ENCODE data around the gene HIVEP3.

DNA sequence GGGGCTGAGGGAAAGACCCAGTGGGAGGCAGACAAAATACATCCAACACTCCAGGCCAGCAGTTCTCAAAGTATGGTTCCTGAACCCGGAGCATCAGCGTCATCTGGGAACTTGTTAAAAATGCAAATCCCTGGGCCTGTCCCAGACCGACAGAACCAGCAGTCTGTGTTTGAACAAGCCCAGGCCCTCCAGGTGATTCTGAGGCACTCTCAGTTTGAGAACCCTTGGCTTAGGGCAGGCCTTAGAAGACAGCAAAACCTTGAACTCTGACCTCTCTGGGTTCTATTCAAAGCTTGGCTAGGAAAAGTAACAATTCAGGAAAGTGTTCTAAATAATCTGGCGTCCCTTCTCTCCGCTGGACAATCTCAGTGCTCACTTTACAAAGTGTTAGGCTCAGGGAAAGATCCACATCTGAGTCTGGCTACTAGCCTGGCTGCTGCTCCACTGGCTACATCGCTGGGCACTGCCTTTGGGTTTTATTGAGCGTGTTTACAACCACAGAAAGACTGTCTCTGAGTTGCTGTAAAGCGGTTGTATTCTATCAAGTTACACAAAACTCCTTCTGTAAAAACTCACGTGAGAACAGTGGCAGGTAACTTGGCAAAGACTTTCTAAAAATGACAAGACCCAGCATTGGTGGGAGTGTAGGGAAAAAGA is 166.1 kb downstream of the HIVEP3 start:
- TF ChIP-seq, protein P1, sequence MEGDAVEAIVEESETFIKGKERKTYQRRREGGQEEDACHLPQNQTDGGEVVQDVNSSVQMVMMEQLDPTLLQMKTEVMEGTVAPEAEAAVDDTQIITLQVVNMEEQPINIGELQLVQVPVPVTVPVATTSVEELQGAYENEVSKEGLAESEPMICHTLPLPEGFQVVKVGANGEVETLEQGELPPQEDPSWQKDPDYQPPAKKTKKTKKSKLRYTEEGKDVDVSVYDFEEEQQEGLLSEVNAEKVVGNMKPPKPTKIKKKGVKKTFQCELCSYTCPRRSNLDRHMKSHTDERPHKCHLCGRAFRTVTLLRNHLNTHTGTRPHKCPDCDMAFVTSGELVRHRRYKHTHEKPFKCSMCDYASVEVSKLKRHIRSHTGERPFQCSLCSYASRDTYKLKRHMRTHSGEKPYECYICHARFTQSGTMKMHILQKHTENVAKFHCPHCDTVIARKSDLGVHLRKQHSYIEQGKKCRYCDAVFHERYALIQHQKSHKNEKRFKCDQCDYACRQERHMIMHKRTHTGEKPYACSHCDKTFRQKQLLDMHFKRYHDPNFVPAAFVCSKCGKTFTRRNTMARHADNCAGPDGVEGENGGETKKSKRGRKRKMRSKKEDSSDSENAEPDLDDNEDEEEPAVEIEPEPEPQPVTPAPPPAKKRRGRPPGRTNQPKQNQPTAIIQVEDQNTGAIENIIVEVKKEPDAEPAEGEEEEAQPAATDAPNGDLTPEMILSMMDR (IDR thresholded peaks at IDR 0.05; ENCODE audit: low read length): no peak
- TF ChIP-seq EZH2 (IDR thresholded peaks at IDR 0.05; ENCODE audit: borderline replicate concordance, low read length): no peak

Data from OCI-LY1 (cell line).